HepG2 (cell line): ENCODE data around the gene TBC1D24.

Source experiments
- ATF2 ChIP-seq: sonication (generic); formaldehyde crosslinking; IDR thresholded peaks from 2 replicates; pipeline ENCODE4 v1.4.0; 2020; ENCODE audit warnings: missing genetic modification reagents
- CREB1 ChIP-seq, 2 experiments: fragments of 450-650 bp in 1 of 2; IDR thresholded peaks; 2 replicates each; pipeline ENCODE4 v1.6.1; 2016 to 2017; ENCODE audit warnings: control low read depth in 1 of 2, mild to moderate bottlenecking in 1 of 2, missing compliant biosample characterization in 1 of 2, missing genetic modification characterization in 1 of 2
- HMG20A ChIP-seq: IDR thresholded peaks from 2 replicates; pipeline ENCODE4 v1.6.1; 2016; ENCODE audit warnings: borderline replicate concordance
- POLR2A ChIP-seq, 2 experiments: IDR thresholded peaks; 2 replicates each; pipeline ENCODE4 v1.6.1; 2011; ENCODE audit warnings: low read depth in 2 of 2, low read length in 2 of 2, mild to moderate bottlenecking in 1 of 2, moderate library complexity in 1 of 2; ENCODE audit not compliant: insufficient read depth in 1 of 2
- RFX5 ChIP-seq: IDR thresholded peaks from 2 replicates; pipeline ENCODE4 v1.6.1; 2011; ENCODE audit warnings: low read depth, low read length, improper control_type of control experiment
- SIN3A ChIP-seq: IDR thresholded peaks from 2 replicates; pipeline ENCODE4 v1.6.1; 2011; ENCODE audit warnings: low read depth, mild to moderate bottlenecking, control low read depth, low read length, borderline replicate concordance
- TMF1 ChIP-seq: sonication (generic); formaldehyde crosslinking; IDR thresholded peaks from 2 replicates; pipeline ENCODE4 v1.8.1; 2022; ENCODE audit warnings: low read depth, missing genetic modification reagents
- ZBTB1 ChIP-seq: sonication (generic); formaldehyde crosslinking; IDR thresholded peaks from 2 replicates; pipeline ENCODE4 v1.4.0; 2020; ENCODE audit warnings: missing genetic modification reagents, borderline replicate concordance
- ZMYM4 ChIP-seq: sonication (generic); formaldehyde crosslinking; IDR thresholded peaks from 2 replicates; pipeline ENCODE4 v1.8.1; 2023; ENCODE audit warnings: mild to moderate bottlenecking, missing genetic modification reagents
- TF ChIP-seq, protein P1 (sequence below): IDR thresholded peaks from 2 replicates; pipeline ENCODE4 v1.6.1; 2012; ENCODE audit warnings: inconsistent platforms

DNA sequence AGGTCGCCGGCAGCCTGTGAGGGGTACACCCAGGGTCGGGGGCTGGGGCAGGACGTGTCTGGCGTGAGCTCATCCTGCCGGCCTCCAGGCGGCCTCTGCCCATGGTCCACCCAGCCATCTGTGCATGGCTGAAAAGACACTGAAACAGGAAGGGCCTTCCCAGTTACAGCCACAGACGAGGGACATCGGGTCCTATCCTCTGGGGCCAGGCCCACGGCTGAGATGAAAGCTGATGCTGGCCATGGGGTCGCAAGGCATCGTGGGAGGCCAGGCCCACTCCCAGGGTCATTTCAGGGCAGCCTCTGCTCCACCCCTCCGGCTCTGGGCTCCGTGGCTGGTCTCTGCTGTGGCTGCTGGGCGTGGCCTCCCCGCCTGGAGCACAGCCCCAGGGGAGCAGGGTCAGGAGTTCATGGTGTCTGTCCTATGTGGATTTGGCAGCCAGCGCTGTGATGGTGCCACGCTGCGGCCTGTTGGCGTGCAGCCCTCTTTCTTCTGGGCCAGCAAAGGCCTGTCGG, 22.2 kb downstream of the TBC1D24 start:
- TF ChIP-seq SIN3A: no peak
- no peak for TF ChIP-seq POLR2A (IDR thresholded peaks at IDR 0.05; ENCODE audit: insufficient read depth in 1 of 2, low read depth in 2 of 2, low read length in 2 of 2)
- TF ChIP-seq, protein P1, sequence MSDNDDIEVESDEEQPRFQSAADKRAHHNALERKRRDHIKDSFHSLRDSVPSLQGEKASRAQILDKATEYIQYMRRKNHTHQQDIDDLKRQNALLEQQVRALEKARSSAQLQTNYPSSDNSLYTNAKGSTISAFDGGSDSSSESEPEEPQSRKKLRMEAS: no peak
- no peak for TF ChIP-seq ATF2
- no peak for TF ChIP-seq ZMYM4
- TF ChIP-seq ZBTB1: no peak
- TF ChIP-seq CREB1 (IDR thresholded peaks at IDR 0.05): no peak
- no peak for TF ChIP-seq CREB1 (CRISPR knock-in tag; IDR thresholded peaks at IDR 0.05)
- no peak for TF ChIP-seq RFX5
- TF ChIP-seq HMG20A: no peak
- TF ChIP-seq TMF1 (CRISPR knock-in tag): no peak
